K562 (cell line): ENCODE results near the gene FFAR1. TPM values are rescaled to one million over a fixed set of nuclear protein-coding genes. Genes with fewer than 3 reads are reported as not detected.

ENCODE experiments used
- C11orf30 ChIP-seq: fragments of 450-650 bp; IDR thresholded peaks from 2 replicates; pipeline ENCODE4 v1.6.1; 2016; ENCODE audit warnings: low read depth, mild to moderate bottlenecking
- ETS2 ChIP-seq: IDR thresholded peaks from 2 replicates; pipeline ENCODE4 v1.6.1; 2016; ENCODE audit warnings: borderline replicate concordance, missing genetic modification characterization, mild to moderate bottlenecking, moderate library complexity, missing compliant biosample characterization; ENCODE audit not compliant: poor library complexity, severe bottlenecking
- HDGF ChIP-seq: fragments of 450-650 bp; IDR thresholded peaks from 2 replicates; pipeline ENCODE4 v1.6.1; 2016
- HMBOX1 ChIP-seq: sonication (generic); IDR thresholded peaks from 2 replicates; pipeline ENCODE4 v1.6.1; 2016
- KDM4B ChIP-seq, 2 experiments: fragments of 450-650 bp in 1 of 2; sonication (generic) in 1 of 2; IDR thresholded peaks; 2 replicates each; pipeline ENCODE4 v1.6.1; 2016 to 2017; ENCODE audit warnings: borderline replicate concordance in 2 of 2, antibody characterized with exemption in 1 of 2, low read depth in 1 of 2, mild to moderate bottlenecking in 1 of 2
- KDM5B ChIP-seq: fragments of 200-600 bp; sonication (generic); IDR thresholded peaks from 2 replicates; pipeline ENCODE4 v1.6.1; 2012; ENCODE audit warnings: low read depth, mild to moderate bottlenecking, moderate library complexity, low read length, control low read depth, inconsistent platforms; ENCODE audit not compliant: insufficient replicate concordance
- MAZ ChIP-seq, 2 experiments: fragments of 450-650 bp in 1 of 2; sonication (generic) in 1 of 2; formaldehyde crosslinking; IDR thresholded peaks in 1 of 2; conservative IDR thresholded peaks in 1 of 2; 2 replicates each; pipeline versions ENCODE4 v1.4.0 to v1.5.0; 2020; ENCODE audit warnings: mild to moderate bottlenecking in 1 of 2, missing genetic modification reagents in 1 of 2
- MTA1 ChIP-seq: fragments of 450-650 bp; IDR thresholded peaks from 2 replicates; pipeline ENCODE4 v1.6.1; 2017; ENCODE audit warnings: borderline replicate concordance
- NEUROD1 ChIP-seq: fragments of 150-350 bp; IDR thresholded peaks from 2 replicates; pipeline ENCODE4 v1.6.1; 2014; ENCODE audit warnings: borderline replicate concordance, low read length, low read depth; ENCODE audit not compliant: partially characterized antibody
- PYGO2 ChIP-seq: fragments of 450-650 bp; IDR thresholded peaks from 2 replicates; pipeline ENCODE4 v1.6.1; 2016; ENCODE audit warnings: mild to moderate bottlenecking, missing genetic modification characterization, moderate library complexity, missing compliant biosample characterization
- TBP ChIP-seq: optimal IDR thresholded peaks from 2 replicates; pipeline ENCODE3; 2011; ENCODE audit warnings: low read depth, low read length, improper control_type of control experiment
- TCF7L2 ChIP-seq: fragments of 150-350 bp; IDR thresholded peaks from 2 replicates; pipeline ENCODE4 v1.6.1; 2016; ENCODE audit warnings: low read depth, mild to moderate bottlenecking, low read length, moderate library complexity
- TCFL5 ChIP-seq: fragments of 250-450 bp; sonication (Bioruptor Pico); conservative IDR thresholded peaks from 2 replicates; pipeline ENCODE4 v1.6.1; 2021; ENCODE audit warnings: mild to moderate bottlenecking, moderate library complexity, matching md5 sums
- USF1 ChIP-seq: sonication (generic); formaldehyde crosslinking; IDR thresholded peaks from 2 replicates; pipeline ENCODE4 v1.9.0; 2022; ENCODE audit warnings: mild to moderate bottlenecking, missing genetic modification reagents
- XRCC3 ChIP-seq: fragments of 450-650 bp; IDR thresholded peaks from 2 replicates; pipeline ENCODE4 v1.6.1; 2017; ENCODE audit warnings: mild to moderate bottlenecking, moderate library complexity
- YY1 ChIP-seq, 3 experiments: IDR thresholded peaks; 2 replicates each; pipeline ENCODE4 v1.6.1; 2011; ENCODE audit warnings: low read length in 2 of 3, mild to moderate bottlenecking in 2 of 3, moderate library complexity in 2 of 3, borderline replicate concordance in 1 of 3, control low read depth in 1 of 3, low read depth in 1 of 3; ENCODE audit not compliant: insufficient read depth in 3 of 3, insufficient replicate concordance in 2 of 3, control insufficient read depth in 1 of 3, insufficient read length in 1 of 3; ENCODE audit errors: extremely low read depth in 1 of 3
- ZBTB33 ChIP-seq: sonication (generic); formaldehyde crosslinking; IDR thresholded peaks from 2 replicates; pipeline ENCODE4 v1.8.1; 2023; ENCODE audit warnings: mild to moderate bottlenecking, missing genetic modification reagents
- ZFP91 ChIP-seq: sonication (generic); formaldehyde crosslinking; IDR thresholded peaks from 2 replicates; pipeline ENCODE4 v1.8.0; 2022; ENCODE audit warnings: mild to moderate bottlenecking, missing genetic modification reagents
- ZNF184 ChIP-seq: sonication (generic); formaldehyde crosslinking; IDR thresholded peaks from 2 replicates; pipeline ENCODE4 v1.5.0; 2020; ENCODE audit warnings: missing genetic modification reagents
- ZNF431 ChIP-seq: sonication (generic); formaldehyde crosslinking; IDR thresholded peaks from 2 replicates; pipeline ENCODE4 v1.8.0; 2022; ENCODE audit warnings: mild to moderate bottlenecking, missing genetic modification reagents
- ZNF511 ChIP-seq: sonication (generic); formaldehyde crosslinking; IDR thresholded peaks from 2 replicates; pipeline ENCODE4 v1.8.0; 2022; ENCODE audit warnings: mild to moderate bottlenecking, missing genetic modification reagents
- polyA plus RNA-seq, 8 experiments: library from polyadenylated mRNA; depleted of rRNA in 4 of 8; stranded (reverse) in 5 of 8; unstranded in 3 of 8; fragments of >200 nt; fragmentation: Nextera tagmentation in 2 of 8; fragmentation: Illumina TruSeq in 1 of 8; extraction: Ambion mirVana in 2 of 8; extraction: Trizol in 1 of 8; gene quantifications; 2 replicates each; pipeline versions ENCODE4 v1.2.1 to v1.2.3, GENCODE V29; 2011 to 2014; ENCODE audit warnings: inconsistent platforms in 1 of 8, missing spikeins in 1 of 8
- total RNA-seq, 7 experiments: library from RNA; depleted of rRNA in 6 of 7; stranded (reverse); fragments of >200 nt in 6 of 7; fragmentation: Illumina TruSeq in 2 of 7; extraction: Trizol in 2 of 7; gene quantifications; 2 replicates each; pipeline versions ENCODE4 v1.2.1 to v1.2.3, GENCODE V29; 2011 to 2021; ENCODE audit warnings: low replicate concordance in 1 of 7

The FFAR1 gene
- total and polyA plus RNA-seq, 9 of the 15 experiments (the other 6 are each of a cell fraction or from before 2014, with no cell fraction given): not detected

- TF ChIP-seq KDM4B (IDR thresholded peaks at IDR 0.05; ENCODE audit: borderline replicate concordance in 2 of 2, low read depth in 1 of 2) (no peak), ZNF431 (CRISPR knock-in tag) (peak; percentile 54; the same call in 1 of the 2 replicates), ZNF184 (CRISPR knock-in tag) (no peak), PYGO2 (tag) (no peak), TCF7L2 (no peak), YY1 (IDR thresholded peaks at IDR 0.05; ENCODE audit: borderline replicate concordance in 1 of 3, control insufficient read depth in 1 of 3, extremely low read depth in 1 of 3, insufficient read depth in 3 of 3, insufficient read length in 1 of 3, insufficient replicate concordance in 2 of 3, low read depth in 1 of 3, low read length in 2 of 3) (no peak), ZBTB33 (no peak), C11orf30 (no peak), HDGF (no peak), HMBOX1 (no peak), MTA1 (no peak), KDM5B (no peak), TBP (no peak), USF1 (peak; percentile 71), ETS2 (tag) (no peak), ZNF511 (peak; percentile 52; the same call in 1 of the 2 replicates), MAZ (CRISPR knock-in tag; conservative IDR thresholded peaks at IDR 0.05 in 1 of 2, IDR thresholded peaks at IDR 0.05 in 1 of 2) (peak in 1 of 2 experiments; percentile 40; a peak in 1 of 4 replicates), NEUROD1 (peak; percentile 10), TCFL5 (no peak), XRCC3 (no peak), ZFP91 (CRISPR knock-in tag) (no peak)
These were observed 28.8 kb upstream of the FFAR1 start (continued) for GRCh38 chr19:35318679-35319448.
